22Rv1 (cell line): ENCODE results near the gene VEGFC.

Experiments used
- H3K27ac ChIP-seq: fragments of 450-650 bp; 2 replicates; pipeline ENCODE4 v1.5.1; 2017
- ZFX ChIP-seq: fragments of 450-650 bp; IDR thresholded peaks from 2 replicates; pipeline ENCODE4 v1.6.1; 2017; ENCODE audit warnings: antibody characterized with exemption, borderline replicate concordance
- TF ChIP-seq, protein P1 (sequence below): fragments of 450-650 bp; IDR thresholded peaks from 2 replicates; pipeline ENCODE4 v1.5.1; 2017; ENCODE audit warnings: mild to moderate bottlenecking

Gene VEGFC

DNA sequence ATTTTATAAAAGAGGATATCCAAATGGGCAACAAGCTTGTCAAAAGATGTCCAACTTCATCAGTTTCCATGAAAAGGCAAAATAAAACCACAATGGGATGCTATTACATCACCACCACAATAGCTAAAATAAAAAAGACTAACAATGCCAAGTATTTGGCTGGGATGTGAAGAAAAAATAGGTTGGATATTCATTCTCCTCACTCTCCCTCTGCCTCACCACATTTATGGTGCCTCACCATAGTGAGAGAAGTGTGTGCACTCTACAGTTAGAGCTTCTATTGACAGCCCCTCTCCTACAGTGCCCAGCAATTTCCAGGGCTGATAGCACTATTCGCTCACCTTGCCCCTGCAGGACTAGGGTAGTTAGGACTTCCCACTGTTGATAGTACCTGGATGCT is 25.5 kb downstream of the VEGFC start:
- H3K27ac ChIP-seq, result no peak overlapping the region

DNA sequence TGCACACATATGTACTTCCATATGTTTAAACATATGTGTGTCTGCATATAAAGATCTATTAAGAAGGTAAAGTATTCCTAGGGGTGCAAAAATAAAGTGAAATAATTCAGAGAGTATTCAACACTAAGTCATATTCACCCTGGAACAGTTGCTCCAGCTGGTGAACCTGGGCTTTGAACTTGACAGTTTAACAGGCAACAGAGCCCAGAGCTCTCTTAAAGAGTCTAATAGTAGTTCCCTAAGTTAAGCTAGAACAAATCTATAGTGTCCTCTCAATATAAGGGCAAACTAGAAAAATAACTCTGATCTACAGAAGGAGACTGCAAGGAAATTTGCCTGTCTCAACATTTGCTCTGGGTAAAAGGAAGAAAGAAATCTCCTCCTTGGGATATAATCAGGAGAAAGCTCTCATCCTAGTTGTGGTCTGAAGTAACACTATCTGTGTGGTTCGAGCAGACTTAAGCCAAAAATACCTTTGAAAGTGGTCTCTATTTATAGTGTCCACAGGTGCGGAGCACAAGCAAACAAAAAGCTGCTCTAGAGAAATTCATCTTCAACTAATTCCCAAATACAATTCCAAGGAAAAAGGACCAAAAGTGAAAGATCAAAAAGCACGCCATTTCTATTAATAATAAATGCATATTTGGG is 29.9 kb downstream of the VEGFC start:
- TF ChIP-seq, protein P1, sequence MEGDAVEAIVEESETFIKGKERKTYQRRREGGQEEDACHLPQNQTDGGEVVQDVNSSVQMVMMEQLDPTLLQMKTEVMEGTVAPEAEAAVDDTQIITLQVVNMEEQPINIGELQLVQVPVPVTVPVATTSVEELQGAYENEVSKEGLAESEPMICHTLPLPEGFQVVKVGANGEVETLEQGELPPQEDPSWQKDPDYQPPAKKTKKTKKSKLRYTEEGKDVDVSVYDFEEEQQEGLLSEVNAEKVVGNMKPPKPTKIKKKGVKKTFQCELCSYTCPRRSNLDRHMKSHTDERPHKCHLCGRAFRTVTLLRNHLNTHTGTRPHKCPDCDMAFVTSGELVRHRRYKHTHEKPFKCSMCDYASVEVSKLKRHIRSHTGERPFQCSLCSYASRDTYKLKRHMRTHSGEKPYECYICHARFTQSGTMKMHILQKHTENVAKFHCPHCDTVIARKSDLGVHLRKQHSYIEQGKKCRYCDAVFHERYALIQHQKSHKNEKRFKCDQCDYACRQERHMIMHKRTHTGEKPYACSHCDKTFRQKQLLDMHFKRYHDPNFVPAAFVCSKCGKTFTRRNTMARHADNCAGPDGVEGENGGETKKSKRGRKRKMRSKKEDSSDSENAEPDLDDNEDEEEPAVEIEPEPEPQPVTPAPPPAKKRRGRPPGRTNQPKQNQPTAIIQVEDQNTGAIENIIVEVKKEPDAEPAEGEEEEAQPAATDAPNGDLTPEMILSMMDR, result no peak
- no peak for TF ChIP-seq ZFX
- H3K27ac ChIP-seq, result no peak overlapping the region

More for the DNA sequence above, 25.5 kb downstream of the VEGFC start:
- TF ChIP-seq, protein P1, result no peak
- no peak for TF ChIP-seq ZFX

DNA sequence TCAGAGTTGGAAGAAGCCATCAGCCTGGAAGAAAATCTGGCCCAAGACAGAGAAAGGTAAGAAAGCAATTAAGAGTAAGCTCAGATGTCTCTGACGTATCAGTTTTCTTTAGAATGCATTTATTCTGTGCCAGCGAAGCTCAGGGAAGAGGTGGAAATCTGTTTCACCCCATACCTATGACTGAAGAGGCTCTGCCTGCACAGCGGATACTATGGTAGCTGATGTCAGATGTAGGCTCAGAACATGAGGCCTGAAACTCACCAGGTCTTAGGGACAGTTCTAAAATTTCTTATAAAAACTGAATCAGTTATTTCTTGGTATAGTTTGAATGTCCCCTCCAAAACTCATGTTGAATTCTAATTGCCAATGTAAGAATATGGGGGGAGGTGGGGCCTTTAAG is 30.9 kb downstream of the VEGFC start:
- H3K27ac ChIP-seq, result no peak overlapping the region

DNA sequence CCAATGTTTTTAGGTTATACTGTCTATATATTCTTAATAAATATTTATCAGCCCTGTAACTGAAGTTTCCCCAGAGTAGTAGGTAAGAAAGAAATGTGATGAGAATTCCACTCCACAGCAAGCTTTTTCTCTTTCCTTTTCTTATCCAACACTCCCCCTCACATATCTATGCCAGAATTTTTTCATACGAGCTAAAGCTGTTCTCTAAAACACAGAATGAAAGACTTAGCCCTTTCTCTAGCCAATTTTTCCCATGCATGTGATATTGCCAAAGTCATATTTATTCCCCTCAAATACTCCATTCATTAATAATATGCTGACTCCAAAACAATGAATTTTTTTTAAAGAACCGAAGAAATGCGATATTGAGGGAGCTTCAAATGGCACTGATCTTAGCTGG is 32.3 kb downstream of the VEGFC start:
- TF ChIP-seq, protein P1, result no peak
- no peak overlapping the region for H3K27ac ChIP-seq

More for the DNA sequence above, 30.9 kb downstream of the VEGFC start:
- no peak for TF ChIP-seq ZFX
- TF ChIP-seq, protein P1, result no peak

DNA sequence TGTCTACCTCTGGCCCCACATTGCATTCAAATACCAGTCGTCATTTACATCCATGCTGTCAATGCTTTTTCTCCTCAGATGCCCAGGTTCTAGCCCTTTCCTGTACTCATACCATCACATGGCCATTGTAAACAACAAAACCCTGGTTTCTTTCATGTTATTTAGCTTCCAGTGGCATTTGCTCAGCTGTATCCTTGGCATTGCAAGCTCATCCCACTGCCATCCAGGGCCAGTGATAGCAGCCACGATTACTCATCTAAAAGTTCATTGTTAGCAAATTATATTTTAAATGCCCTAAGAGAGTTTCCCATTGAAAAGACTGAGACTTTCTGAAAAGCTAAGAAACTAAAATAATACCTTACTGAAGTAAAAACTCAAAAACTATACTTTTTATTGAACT is 34.0 kb downstream of the VEGFC start:
- TF ChIP-seq, protein P1, result no peak
- no peak for TF ChIP-seq ZFX
- no peak overlapping the region for H3K27ac ChIP-seq

DNA sequence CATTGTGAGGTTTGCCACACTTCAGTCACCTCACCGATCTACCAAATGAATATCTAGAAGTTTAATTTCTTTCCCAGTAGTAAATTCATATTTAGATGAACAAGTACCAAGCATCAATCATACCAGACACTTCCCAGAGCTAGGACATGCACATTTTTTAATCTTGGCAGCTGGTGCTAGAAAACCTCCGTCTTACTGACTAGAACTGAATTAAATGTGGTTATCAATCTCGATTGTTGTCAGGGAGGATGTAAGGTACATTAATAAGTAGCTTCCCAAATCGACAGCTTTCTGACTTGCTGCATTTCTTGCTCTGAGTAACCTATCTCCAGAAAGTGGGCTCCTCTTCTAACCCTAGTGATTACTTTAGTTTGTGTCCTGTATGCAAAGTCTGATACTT is 34.4 kb downstream of the VEGFC start:
- no peak overlapping the region for H3K27ac ChIP-seq
- TF ChIP-seq, protein P1, result no peak
- no peak for TF ChIP-seq ZFX

DNA sequence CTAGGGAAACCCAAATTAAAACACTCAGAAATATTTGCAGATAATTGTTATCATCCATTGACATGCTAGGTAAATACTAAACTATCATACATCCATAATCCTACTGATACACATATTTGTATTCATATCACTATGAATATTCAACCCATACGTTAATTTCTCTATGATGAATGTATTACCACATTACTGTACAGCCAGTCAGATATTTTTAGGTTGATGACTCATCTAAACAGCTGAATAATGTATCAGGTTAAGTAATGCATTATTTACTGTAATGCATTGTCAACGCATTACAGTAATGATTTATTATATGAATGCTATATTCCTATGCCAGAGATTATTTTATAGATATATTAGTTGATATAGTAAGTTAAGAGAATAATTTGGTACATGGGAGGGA is 37.1 kb downstream of the VEGFC start:
- H3K27ac ChIP-seq, result no peak overlapping the region
- TF ChIP-seq ZFX, result no peak
- TF ChIP-seq, protein P1, result no peak
